Pancreas (tissue), 10 donors: Measurements from ENCODE around the gene RING1. TPM values are rescaled to one million over a fixed set of nuclear protein-coding genes. Genes with fewer than 3 reads are reported as not detected.

Source experiments
- ATAC-seq, 4 donors: fragments of 200-7000 bp; cut with Tn5 transposase; one replicate each; pipeline versions ENCODE4 v1.8.0 to v1.9.1; 2020; ENCODE audit warnings: mild to moderate bottlenecking in 4 of 4, moderate library complexity in 4 of 4
- DNase-seq, 6 donors: peaks; one replicate each; pipeline ENCODE4 v3.0.0-alpha.2; 2020
- FAIRE-seq: peaks from 2 replicates; lab custom pipeline; 2012; peaks lifted over from hg19 to GRCh38; lab: Jason Lieb, UNC
- H3K27ac ChIP-seq, 4 donors: fragments of 200-600 bp; sonication (generic); 1 replicate in 3 of 4; 2 replicates in 1 of 4; pipeline versions ENCODE4 v1.5.0 to v1.8.0; 2020
- H3K27me3 ChIP-seq, 4 donors: fragments of 200-600 bp; one replicate each; pipeline ENCODE4 v1.8.0; 2021
- H3K36me3 ChIP-seq, 3 donors: fragments of 200-600 bp; sonication (generic) in 1 of 3; one replicate each; pipeline versions ENCODE4 v1.5.0 to v1.8.0; 2020 to 2021
- H3K4me1 ChIP-seq, 3 donors: fragments of 200-600 bp; one replicate each; pipeline ENCODE4 v1.8.0; 2021
- H3K4me3 ChIP-seq, 4 donors: fragments of 200-600 bp; sonication (generic) in 2 of 4; one replicate each; pipeline versions ENCODE4 v1.5.0 to v1.8.0; 2020 to 2021
- H3K9me3 ChIP-seq, 4 donors: fragments of 200-600 bp; one replicate each; pipeline ENCODE4 v1.8.0; 2021
- CTCF ChIP-seq, 4 donors: fragments of 200-600 bp; sonication (generic) in 3 of 4; IDR thresholded peaks; one replicate each; pipeline versions ENCODE4 v1.5.0 to v1.8.0; 2021; ENCODE audit warnings: antibody characterized with exemption in 4 of 4
- WGBS, 2 donors: extraction: QIAGEN DNeasy Blood & Tissue Kit; methylation state at CpG; one replicate each; pipeline ENCODE4 v1.1.7; 2013; 5-methylcytosine and 5-hydroxymethylcytosine counted together
- intact Hi-C, 3 donors: fragments of 100-400 bp; cut with DNase I; formaldehyde crosslinking; loops; one replicate each; pipeline versions ENCODE4 v1.11.1 to v1.14.2; 2022
- polyA plus RNA-seq, 2 donors: library from polyadenylated mRNA; stranded (reverse); fragments of 200-250 nt; gene quantifications; one replicate each; pipeline ENCODE4 v1.2.3, GENCODE V29; 2013
- total RNA-seq, 6 donors: library from RNA; stranded (reverse); fragmentation: NEBNext Ultra II Directional in 4 of 6; extraction: Animal tissue kit (Norgen Biotek cat#: 25700) in 4 of 6; gene quantifications; one replicate each; pipeline versions ENCODE4 v1.2.1 to v1.2.4, GENCODE V29; 2021 to 2023
- donor health status: healthy with polysubstance abuse.
- donor health status: DM: no; HTN: no; CAD: no; lungs with moderate emphysema.
- donor health status: DM: no; HTN: no; CAD: no.
- donor health status: control.
- donor health status: control.
- donor health status: Bipolar disorder and iron deficiency.
- donor health status: DM: yes; HTN: yes; CAD: no.
- donor health status: DM: no; HTN: no; CAD: no.
- donor health status: DM: no; HTN: no; CAD: no.
- donor health status: DM: yes; HTN: yes; CAD: no.

The RING1 gene
- total and polyA plus RNA-seq, 8 donors: 15.0 to 57.6 (median 22.1) TPM

- H3K27me3 ChIP-seq: no peaks in the 10 kb centered on the region
- no peak overlapping the region for H3K27ac ChIP-seq
- 81 to 89% methylated on average over 3 of the region's 3 CpGs for WGBS, 2 donors
- no peak for TF ChIP-seq CTCF (IDR thresholded peaks at IDR 0.05)
- H3K9me3 ChIP-seq: no peaks in the 10 kb centered on the region
- DNase-seq: peak in 1 of 6 donors; percentile 18
- FAIRE-seq: no peak
- no peak for ATAC-seq
- H3K36me3 ChIP-seq: peaks cover 0 to 28% (median 16%) of the 10 kb centered on the region in 3 donors
- no peak overlapping the region for H3K4me3 ChIP-seq
- peaks cover 11 to 25% (median 15%) of the 10 kb centered on the region in 3 donors for H3K4me1 ChIP-seq
- intact Hi-C loops: no loop called here
Measured at GRCh38 chr6:33206027-33206863, 2.1 kb upstream of the RING1 start.

GRCh38 chr6:33206864-33207551 lies 1.3 kb upstream of the RING1 start:
- FAIRE-seq: no peak
- H3K27me3 ChIP-seq: no peaks in the 10 kb centered on the region
- H3K4me1 ChIP-seq: peaks cover 9 to 19% (median 11%) of the 10 kb centered on the region in 3 donors
- no peak for ATAC-seq
- H3K36me3 ChIP-seq: peaks cover 0 to 27% (median 16%) of the 10 kb centered on the region in 3 donors
- WGBS, 2 donors: 23 to 26% methylated on average over 19 to 20 of the region's 20 CpGs
- H3K9me3 ChIP-seq: no peaks in the 10 kb centered on the region
- H3K4me3 ChIP-seq: peak overlapping the region in 2 of 4 donors; percentile 62 to 86
- no peak for TF ChIP-seq CTCF (IDR thresholded peaks at IDR 0.05)
- DNase-seq: peak in 4 of 6 donors; percentile 31 to 77 (median 48)
- intact Hi-C loops: no loop called here
- H3K27ac ChIP-seq: peak overlapping the region in 1 of 4 donors; percentile 92

DNA sequence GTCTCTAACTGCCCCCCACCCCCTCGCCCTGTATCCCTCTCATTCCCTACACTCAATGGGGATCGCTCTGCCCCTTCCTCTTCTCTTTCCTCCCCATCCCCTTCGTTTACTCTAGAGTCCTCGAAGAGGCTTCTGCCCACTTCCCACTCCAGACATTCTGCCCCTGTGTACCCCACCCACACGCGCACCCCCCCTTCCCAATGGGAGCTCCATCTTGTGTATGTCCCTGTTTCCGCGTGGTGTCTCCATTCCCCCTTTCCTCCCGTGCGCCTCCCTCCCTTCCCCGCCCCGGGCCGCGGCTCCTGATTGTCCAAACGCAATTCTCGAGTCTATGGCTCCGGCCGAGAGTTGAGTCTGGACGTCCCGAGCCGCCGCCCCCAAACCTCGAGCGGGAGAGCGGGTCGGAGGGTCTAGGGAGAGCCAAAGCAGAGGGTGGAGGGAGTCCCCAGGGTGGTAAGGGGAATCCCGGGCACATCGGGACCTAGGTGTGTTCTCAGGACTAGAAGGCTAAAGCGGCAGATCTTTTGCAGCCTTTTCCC lies 679 bp upstream of the RING1 start:
- peak overlapping the region; percentile 62 to 86 (median 73) for H3K4me3 ChIP-seq
- peaks cover 6 to 15% (median 7%) of the 10 kb centered on the region in 3 donors for H3K4me1 ChIP-seq
- 1% methylated on average over 28 to 29 of the region's 29 CpGs for WGBS, 2 donors
- peaks cover 0 to 21% (median 12%) of the 10 kb centered on the region in 3 donors for H3K36me3 ChIP-seq
- H3K27ac ChIP-seq: peak overlapping the region; percentile 81 to 94 (median 92)
- no peaks in the 10 kb centered on the region for H3K9me3 ChIP-seq
- FAIRE-seq: no peak
- no peak for TF ChIP-seq CTCF (IDR thresholded peaks at IDR 0.05)
- intact Hi-C loops: no loop called here
- ATAC-seq: peak; percentile 5 to 35 (median 22)
- H3K27me3 ChIP-seq: no peaks in the 10 kb centered on the region
- DNase-seq: peak; percentile 47 to 84 (median 62)

DNA sequence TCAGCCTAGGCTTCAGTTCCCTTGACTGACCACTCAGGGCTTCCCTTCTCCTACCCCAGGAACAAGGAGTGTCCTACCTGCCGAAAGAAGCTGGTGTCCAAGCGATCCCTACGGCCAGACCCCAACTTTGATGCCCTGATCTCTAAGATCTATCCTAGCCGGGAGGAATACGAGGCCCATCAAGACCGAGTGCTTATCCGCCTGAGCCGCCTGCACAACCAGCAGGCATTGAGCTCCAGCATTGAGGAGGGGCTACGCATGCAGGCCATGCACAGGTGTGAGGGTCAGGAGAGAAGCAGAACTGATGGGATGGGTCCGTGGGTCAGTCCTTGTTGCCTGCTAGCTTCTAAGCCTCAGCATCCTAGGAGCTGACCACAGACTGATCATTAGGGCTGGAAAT lies 1.6 kb downstream of the RING1 start:
- H3K27ac ChIP-seq: no peak overlapping the region
- WGBS, 2 donors: 91 to 92% methylated on average over 10 of the region's 10 CpGs
- no peak for ATAC-seq
- no peak for FAIRE-seq
- no peaks in the 10 kb centered on the region for H3K9me3 ChIP-seq
- no peak overlapping the region for H3K4me3 ChIP-seq
- no peaks in the 10 kb centered on the region for H3K27me3 ChIP-seq
- no peak for TF ChIP-seq CTCF (IDR thresholded peaks at IDR 0.05)
- peaks cover 0 to 10% (median 0%) of the 10 kb centered on the region in 3 donors for H3K36me3 ChIP-seq
- intact Hi-C loops: no loop called here
- DNase-seq: no peak
- H3K4me1 ChIP-seq: peaks cover 0 to 8% (median 5%) of the 10 kb centered on the region in 3 donors
